ENCODE results near the gene GLMP. TPM values are rescaled to one million over a fixed set of nuclear protein-coding genes. Genes with fewer than 3 reads are reported as not detected.

Gene GLMP
- total and polyA plus RNA-seq, 2 of the 13 experiments (the other 11 are each of a cell fraction or from before 2014, with no cell fraction given) = 44.6 to 75.8 TPM

- TF ChIP-seq NR2F2 (IDR thresholded peaks at IDR 0.05; ENCODE audit: borderline replicate concordance, low read depth) (peak; percentile 72; the same call in 1 of the 2 replicates), SMARCC2 (IDR thresholded peaks at IDR 0.05) (no peak), ELF3 (CRISPR knock-in tag; IDR thresholded peaks at IDR 0.05) (peak; percentile 34; the same call in 1 of the 2 replicates), HOXA5 (CRISPR knock-in tag; IDR thresholded peaks at IDR 0.05) (peak; percentile 61; the same call in 1 of the 2 replicates), SOX5 (CRISPR knock-in tag; IDR thresholded peaks at IDR 0.05; ENCODE audit: borderline replicate concordance) (peak; percentile 54; the same call in 1 of the 2 replicates), ZSCAN9 (CRISPR knock-in tag; IDR thresholded peaks at IDR 0.05; ENCODE audit: borderline replicate concordance) (no peak), SRSF9 (IDR thresholded peaks at IDR 0.05; ENCODE audit: borderline replicate concordance, insufficient read depth, low read depth, low read length, poor library complexity, severe bottlenecking) (no peak), NCOR1 (IDR thresholded peaks at IDR 0.05; ENCODE audit: borderline replicate concordance, low read length) (peak; percentile 84), MYC (CRISPR knock-in tag; IDR thresholded peaks at IDR 0.05; ENCODE audit: borderline replicate concordance) (peak; percentile 76; the same call in 1 of the 2 replicates), ZNF550 (CRISPR knock-in tag; IDR thresholded peaks at IDR 0.05; ENCODE audit: borderline replicate concordance) (no peak), ZNF644 (CRISPR knock-in tag; IDR thresholded peaks at IDR 0.05; ENCODE audit: low read depth) (peak; percentile 64), RARA (CRISPR knock-in tag; IDR thresholded peaks at IDR 0.05) (peak; percentile 71), ASH2L (IDR thresholded peaks at IDR 0.05; ENCODE audit: insufficient read length, low read depth, low read length) (peak; percentile 81), SIX1 (CRISPR knock-in tag; IDR thresholded peaks at IDR 0.05; ENCODE audit: borderline replicate concordance) (0 out of 2 replicates have a peak, but pooled peaks have one; percentile 43), ZBTB43 (CRISPR knock-in tag; conservative IDR thresholded peaks at IDR 0.05) (0 out of 2 replicates have a peak, but pooled peaks have one; percentile 65), GTF2F1 (IDR thresholded peaks at IDR 0.05; ENCODE audit: low read length) (no peak), POLR2AphosphoS5 (IDR thresholded peaks at IDR 0.05; ENCODE audit: low read depth, low read length) (peak; percentile 92), ADNP (CRISPR knock-in tag; IDR thresholded peaks at IDR 0.05) (no peak), AGO2 (optimal IDR thresholded peaks at IDR 0.05; ENCODE audit: low read depth, low read length) (peak; percentile 86), ARNT2 (CRISPR knock-in tag; IDR thresholded peaks at IDR 0.05; ENCODE audit: low read depth) (no peak)
- TF ChIP-seq, protein P1, sequence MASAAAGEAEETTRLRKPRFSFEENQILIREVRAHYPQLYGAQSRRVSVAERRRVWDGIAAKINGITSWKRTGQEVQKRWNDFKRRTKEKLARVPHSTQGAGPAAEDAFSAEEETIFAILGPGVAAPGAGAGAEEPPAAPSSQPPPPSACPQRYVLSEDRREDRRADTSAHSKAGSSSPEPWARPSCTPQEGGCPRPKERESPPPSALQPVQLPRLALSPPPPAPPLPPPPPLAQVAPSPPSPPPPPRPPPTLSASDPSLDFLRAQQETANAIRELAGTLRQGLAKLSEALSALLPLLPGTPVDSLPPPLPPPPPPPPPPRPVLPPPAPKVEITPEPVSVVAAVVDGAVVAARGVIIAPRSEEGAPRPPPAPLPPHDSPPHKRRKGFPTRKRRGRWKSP (CRISPR knock-in tag; IDR thresholded peaks at IDR 0.05) = peak; percentile 41; the same call in 1 of the 2 replicates
- TF ChIP-seq, protein P2, sequence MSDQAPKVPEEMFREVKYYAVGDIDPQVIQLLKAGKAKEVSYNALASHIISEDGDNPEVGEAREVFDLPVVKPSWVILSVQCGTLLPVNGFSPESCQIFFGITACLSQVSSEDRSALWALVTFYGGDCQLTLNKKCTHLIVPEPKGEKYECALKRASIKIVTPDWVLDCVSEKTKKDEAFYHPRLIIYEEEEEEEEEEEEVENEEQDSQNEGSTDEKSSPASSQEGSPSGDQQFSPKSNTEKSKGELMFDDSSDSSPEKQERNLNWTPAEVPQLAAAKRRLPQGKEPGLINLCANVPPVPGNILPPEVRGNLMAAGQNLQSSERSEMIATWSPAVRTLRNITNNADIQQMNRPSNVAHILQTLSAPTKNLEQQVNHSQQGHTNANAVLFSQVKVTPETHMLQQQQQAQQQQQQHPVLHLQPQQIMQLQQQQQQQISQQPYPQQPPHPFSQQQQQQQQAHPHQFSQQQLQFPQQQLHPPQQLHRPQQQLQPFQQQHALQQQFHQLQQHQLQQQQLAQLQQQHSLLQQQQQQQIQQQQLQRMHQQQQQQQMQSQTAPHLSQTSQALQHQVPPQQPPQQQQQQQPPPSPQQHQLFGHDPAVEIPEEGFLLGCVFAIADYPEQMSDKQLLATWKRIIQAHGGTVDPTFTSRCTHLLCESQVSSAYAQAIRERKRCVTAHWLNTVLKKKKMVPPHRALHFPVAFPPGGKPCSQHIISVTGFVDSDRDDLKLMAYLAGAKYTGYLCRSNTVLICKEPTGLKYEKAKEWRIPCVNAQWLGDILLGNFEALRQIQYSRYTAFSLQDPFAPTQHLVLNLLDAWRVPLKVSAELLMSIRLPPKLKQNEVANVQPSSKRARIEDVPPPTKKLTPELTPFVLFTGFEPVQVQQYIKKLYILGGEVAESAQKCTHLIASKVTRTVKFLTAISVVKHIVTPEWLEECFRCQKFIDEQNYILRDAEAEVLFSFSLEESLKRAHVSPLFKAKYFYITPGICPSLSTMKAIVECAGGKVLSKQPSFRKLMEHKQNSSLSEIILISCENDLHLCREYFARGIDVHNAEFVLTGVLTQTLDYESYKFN (CRISPR knock-in tag; conservative IDR thresholded peaks at IDR 0.05) = peak; percentile 97
- TF ChIP-seq, protein P3, sequence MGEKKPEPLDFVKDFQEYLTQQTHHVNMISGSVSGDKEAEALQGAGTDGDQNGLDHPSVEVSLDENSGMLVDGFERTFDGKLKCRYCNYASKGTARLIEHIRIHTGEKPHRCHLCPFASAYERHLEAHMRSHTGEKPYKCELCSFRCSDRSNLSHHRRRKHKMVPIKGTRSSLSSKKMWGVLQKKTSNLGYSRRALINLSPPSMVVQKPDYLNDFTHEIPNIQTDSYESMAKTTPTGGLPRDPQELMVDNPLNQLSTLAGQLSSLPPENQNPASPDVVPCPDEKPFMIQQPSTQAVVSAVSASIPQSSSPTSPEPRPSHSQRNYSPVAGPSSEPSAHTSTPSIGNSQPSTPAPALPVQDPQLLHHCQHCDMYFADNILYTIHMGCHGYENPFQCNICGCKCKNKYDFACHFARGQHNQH (CRISPR knock-in tag; IDR thresholded peaks at IDR 0.05) = peak; percentile 69
Measured at GRCh38 chr1:156291226-156292061, 4.0 kb downstream of the GLMP start (continued).
